ENCODE results near the gene POLA2.
"Not testable (repeated sequence)": the region's sequence is repeated elsewhere in the genome, so short reads cannot be mapped to it uniquely, and the experiment has no call there.

Gene POLA2

GRCh38 chr11:65261591-65262380 lies at the start of gene POLA2:
TSS of gene POLA2 (plus strand) at chr11:65261962. CDS start at chr11:65262293, 331 bp downstream.
- peak; percentile 95 for DNase-seq

GRCh38 chr11:65212226-65212801 lies 49.4 kb upstream of the POLA2 start:
- DNase-seq: no peak

DNA sequence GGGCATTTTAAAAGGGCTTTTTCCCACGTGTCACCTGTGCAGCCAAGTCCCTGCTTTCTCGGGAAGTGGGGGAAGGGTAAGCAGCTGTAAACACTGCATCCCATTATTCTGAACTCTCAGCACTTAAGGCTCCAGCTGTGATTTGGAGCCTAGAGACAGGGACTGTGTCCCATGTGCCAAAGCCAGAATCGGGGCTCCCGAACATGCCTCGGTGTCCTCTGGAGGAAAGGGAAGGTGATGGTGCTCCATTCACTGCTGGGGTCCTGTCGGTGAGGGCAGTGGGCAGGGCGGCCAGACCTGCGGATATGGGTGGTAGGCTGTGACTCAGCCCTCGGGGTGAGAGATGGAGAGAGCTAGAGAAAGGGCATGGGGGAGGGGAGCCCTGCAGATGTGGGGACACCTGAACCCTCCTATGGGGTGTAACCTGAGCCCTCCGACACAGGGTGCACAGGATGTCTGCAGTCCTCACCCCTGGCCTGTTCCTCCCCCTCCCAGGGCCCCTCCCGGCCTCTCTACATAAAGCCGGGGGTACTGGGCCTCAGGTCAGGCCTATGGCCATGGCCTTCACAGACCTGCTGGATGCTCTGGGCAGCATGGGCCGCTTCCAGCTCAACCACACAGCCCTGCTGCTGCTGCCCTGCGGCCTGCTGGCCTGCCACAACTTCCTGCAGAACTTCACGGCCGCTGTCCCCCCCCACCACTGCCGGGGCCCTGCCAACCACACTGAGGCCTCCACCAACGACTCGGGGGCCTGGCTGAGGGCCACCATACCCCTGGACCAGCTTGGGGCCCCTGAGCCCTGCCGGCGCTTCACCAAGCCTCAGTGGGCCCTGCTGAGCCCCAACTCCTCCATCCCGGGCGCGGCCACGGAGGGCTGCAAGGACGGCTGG lies 48.2 kb upstream of the POLA2 start:
- DNase-seq: peak; percentile 4

DNA sequence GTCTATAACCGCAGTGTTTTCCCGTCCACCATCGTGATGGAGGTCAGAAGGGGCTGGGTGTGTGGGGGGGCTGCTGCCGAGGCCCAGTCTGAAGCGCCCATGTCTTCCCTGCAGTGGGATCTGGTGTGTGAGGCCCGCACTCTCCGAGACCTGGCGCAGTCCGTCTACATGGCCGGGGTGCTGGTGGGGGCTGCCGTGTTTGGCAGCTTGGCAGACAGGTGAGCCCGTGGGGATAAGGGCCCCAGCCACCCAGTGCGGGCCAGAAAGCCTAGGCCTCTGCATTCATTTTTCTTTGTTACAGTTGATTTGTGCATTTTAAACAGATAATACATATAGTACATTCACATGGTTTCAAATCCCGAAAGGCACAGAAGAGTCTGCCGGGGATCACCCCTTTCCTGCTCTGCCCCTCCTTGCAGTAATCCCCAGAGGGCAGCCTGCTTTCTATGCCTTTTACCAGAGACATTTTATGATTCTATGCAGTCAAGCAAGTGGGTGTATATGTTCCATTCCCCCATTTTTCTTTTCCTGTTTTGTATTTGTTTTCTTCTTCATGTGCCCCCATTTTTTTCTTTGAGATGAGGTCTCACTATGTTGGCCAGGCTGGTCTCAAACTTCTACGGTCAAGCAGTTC lies 47.4 kb upstream of the POLA2 start:
- no peak for DNase-seq

DNA sequence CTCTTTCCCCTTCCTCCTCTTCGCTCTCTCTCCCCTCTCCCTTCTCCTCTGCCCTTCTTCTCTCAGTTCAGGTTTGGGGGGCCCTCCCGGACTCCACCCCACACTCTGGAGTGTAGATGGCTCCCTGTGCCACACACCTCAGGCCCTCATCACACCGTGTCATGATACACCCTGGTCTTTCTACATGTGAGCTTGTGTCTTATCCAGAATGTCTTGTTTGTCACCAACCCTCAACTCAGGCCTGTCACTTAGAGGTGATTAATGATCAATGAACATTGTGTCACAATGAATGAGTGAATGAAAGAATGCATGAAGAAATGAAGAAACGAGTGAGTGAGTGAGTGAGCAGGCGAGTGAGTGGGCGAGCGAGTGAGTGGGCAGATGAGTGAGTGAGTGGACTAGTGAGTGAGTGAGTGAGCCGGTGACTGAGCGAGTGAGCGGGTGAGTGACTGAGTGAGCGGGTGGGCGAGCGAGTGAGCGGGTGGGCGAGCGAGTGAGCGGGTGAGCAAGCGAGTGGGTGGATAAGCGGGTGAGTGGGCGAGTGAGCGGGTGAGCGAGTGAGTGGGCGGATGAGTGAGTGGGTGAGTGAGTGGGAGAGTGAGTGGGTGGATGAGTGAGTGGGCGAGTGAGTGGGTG lies 46.2 kb upstream of the POLA2 start:
- no peak for DNase-seq

- no peak for DNase-seq
Observed at GRCh38 chr11:65216830-65217229, 44.9 kb upstream of the POLA2 start.

DNA sequence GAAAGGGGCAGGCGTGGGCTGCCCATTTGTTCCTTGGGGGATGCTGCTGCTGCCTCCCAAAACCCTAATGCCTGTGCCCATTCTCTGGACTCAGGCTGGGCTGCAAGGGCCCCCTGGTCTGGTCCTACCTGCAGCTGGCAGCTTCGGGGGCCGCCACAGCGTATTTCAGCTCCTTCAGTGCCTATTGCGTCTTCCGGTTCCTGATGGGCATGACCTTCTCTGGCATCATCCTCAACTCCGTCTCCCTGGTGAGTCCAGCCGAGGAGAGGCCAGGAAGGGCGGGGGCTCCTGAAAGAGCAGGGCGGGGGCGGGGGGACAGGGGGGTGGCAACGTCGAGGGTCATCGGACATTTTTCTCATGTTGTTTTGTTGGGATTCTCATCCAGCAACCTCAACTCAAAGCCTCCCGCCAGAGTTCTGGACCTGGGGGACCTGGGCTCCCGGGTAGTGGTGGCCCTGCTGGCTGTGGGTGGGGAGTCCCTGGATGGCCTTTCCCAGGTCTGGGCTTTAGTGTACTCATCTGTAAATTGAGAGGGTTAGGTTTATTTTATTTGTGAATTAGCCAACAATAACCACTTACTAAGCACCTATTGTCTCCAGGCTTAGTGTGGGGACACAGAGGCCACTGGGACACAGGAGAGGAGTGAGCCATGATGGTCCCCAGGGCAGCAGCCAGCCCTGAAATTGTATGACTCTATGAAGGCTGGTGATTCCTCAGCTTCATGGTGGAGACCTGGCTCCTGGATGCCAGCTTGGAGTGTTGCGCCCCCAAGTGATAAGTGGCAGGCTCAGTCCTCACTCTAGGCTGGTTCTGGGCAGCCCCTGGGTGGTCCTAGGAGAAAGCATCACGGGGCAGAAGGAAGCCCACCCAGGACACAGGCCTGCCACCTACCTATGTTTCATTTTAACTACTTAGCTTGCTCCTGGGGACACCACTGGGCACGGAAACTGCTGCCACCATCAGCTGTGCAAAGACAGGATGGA lies 44.0 kb upstream of the POLA2 start:
- DNase-seq: no peak

- DNase-seq: no peak
Observed at GRCh38 chr11:65218446-65218845, 43.3 kb upstream of the POLA2 start.

- DNase-seq: no peak
Observed at GRCh38 chr11:65219930-65220213, 41.9 kb upstream of the POLA2 start.

DNA sequence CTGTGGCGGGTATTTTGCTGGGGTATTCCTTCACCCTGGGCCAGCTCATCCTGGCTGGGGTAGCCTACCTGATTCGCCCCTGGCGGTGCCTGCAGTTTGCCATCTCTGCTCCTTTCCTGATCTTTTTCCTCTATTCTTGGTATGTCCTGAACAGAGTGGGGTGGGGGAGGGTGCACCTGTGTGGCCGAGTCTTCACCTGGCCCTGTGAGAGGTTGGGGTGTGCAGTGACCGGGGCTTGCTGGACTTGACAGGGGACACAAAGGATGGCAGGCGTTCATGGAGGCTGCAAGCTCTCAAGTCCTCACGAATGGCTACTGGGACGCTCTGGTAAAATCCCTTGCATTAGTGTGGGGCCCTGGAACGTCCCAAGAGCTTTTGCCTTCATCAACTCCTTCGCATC lies 40.7 kb upstream of the POLA2 start:
- DNase-seq: no peak

GRCh38 chr11:65223011-65223410 lies 38.8 kb upstream of the POLA2 start:
- DNase-seq: no peak

DNA sequence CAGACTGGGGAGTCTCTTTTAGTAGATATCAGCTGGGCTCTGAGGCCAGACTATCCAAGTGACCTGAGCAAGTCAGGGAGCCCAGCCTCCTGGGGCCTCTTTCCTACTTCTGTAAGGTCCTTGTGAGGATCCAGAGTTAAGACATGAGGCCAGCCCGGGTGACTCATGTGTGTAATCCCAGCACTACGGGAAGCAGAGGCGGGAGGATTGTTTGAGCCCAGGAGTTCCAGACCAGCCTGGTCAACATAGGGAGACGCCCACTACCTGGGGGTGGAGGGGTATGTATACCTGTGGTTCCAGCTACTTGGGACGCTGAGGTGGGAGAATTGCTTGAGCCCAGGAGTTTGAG lies 36.9 kb upstream of the POLA2 start:
- DNase-seq: no peak

- peak; percentile 34 for DNase-seq
Observed at GRCh38 chr11:65225279-65226102, 36.3 kb upstream of the POLA2 start.

- DNase-seq: no peak
Observed at GRCh38 chr11:65226103-65226442, 35.7 kb upstream of the POLA2 start.

DNA sequence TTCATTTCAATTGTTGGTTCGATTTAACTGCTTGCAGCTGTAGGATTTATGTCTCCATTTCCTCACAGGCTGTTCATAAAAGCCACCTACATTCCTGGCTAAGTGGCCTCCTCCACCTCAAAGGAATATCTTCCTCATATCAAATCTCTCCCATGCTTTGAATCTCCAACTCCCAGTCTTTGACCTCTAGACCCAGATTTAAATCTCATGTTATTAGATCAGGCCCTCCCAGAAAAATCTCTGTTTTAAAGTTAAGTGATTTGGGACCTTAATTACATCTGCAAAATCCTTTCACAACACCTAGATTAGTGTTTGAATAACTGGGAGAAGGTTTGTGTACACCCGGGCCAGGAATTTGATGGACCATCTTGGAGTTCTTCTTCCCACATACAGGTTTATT lies 33.9 kb upstream of the POLA2 start:
- DNase-seq: no peak

- no peak for DNase-seq
Observed at GRCh38 chr11:65236194-65237059, 25.3 kb upstream of the POLA2 start.

DNA sequence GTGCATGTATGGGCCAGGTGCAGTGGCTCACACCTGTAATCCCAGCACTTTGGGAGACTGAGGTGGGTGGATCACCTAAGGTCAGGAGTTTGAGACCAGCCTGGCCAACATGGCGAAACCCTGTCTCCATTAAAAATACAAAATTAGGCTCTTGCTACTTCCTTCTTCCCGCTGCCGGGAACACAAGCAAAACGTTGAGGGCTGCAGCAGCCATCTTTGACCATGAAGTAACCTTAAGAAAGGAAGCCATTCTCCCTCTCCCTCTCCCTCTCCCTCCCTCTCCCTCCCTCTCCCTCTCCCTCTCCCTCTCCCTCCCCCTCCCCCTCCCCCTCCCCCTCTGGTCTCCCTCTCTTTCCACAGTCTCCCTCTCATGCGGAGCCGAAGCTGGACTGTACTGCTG lies 23.5 kb upstream of the POLA2 start:
- DNase-seq: not testable (repeated sequence)

GRCh38 chr11:65241134-65241533 lies 20.6 kb upstream of the POLA2 start:
- no peak for DNase-seq

DNA sequence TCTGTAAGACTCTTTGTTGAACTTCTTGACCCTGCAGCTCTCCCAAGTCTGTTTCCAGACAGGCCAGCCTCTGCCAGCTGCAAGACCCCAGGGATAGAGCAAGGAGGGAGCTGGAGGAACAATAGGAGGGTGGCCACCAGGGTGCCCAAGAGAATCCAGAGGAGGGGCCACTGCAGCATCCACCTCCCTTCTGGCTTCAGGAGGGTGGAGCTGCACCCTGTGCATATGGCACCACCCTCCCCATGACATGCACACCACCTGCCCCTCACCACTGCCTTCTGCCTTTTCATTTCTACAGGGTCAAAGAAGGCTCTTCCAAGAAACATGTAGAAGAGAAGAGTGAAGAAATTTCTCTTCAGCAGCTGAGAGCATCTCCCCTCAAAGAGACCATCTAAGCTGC lies 20.1 kb upstream of the POLA2 start:
- DNase-seq: no peak

GRCh38 chr11:65242389-65242788 lies 19.4 kb upstream of the POLA2 start:
- DNase-seq: no peak

All from CD4-positive, alpha-beta T cell treated with Interleukin-4 for 4 hours (primary cell).